Panc1 (cell line): Measurements from ENCODE around the gene NOL7.

Experiments used
- REST ChIP-seq, 2 experiments: IDR thresholded peaks; 2 replicates each; pipeline ENCODE4 v1.6.1; 2011 to 2012; ENCODE audit warnings: low read depth in 2 of 2, control low read depth in 1 of 2, low read length in 1 of 2, mild to moderate bottlenecking in 1 of 2, moderate library complexity in 1 of 2; ENCODE audit not compliant: insufficient read depth in 1 of 2
- TCF7L2 ChIP-seq: IDR thresholded peaks from 2 replicates; pipeline ENCODE4 v1.6.1; 2011; ENCODE audit warnings: mild to moderate bottlenecking, low read depth, low read length, inconsistent platforms

- no peak for TF ChIP-seq TCF7L2
- TF ChIP-seq REST (IDR thresholded peaks at IDR 0.05; ENCODE audit: insufficient read depth in 1 of 2, low read depth in 2 of 2, low read length in 1 of 2): no peak
These were observed 53.3 kb downstream of the NOL7 start for GRCh38 chr6:13668291-13668928.
